SH-SY5Y (cell line): ENCODE results near the gene CIZ1.

ENCODE experiments used
- GATA2 ChIP-seq: IDR thresholded peaks from 2 replicates; pipeline ENCODE4 v1.6.1; 2011; ENCODE audit warnings: mild to moderate bottlenecking, low read depth, low read length
- GATA3 ChIP-seq: IDR thresholded peaks from 2 replicates; pipeline ENCODE4 v1.6.1; 2011; ENCODE audit warnings: low read depth, mild to moderate bottlenecking, low read length, moderate library complexity

- TF ChIP-seq GATA2 = no peak
- no peak for TF ChIP-seq GATA3
Observed at GRCh38 chr9:128153947-128154695, 37.3 kb downstream of the CIZ1 start.
